IMR-90 (cell line): ENCODE data around the gene ZNF350.

Experiments used
- CEBPB ChIP-seq: IDR thresholded peaks from 2 replicates; pipeline ENCODE4 v1.6.1; 2012; ENCODE audit warnings: low read depth, low read length, improper control_type of control experiment
- CTCF ChIP-seq: conservative IDR thresholded peaks from 2 replicates; pipeline ENCODE4 v1.5.1; 2012; ENCODE audit warnings: mild to moderate bottlenecking, low read depth, low read length, improper control_type of control experiment
- MAFK ChIP-seq: IDR thresholded peaks from 2 replicates; pipeline ENCODE4 v1.6.1; 2012; ENCODE audit warnings: low read depth, low read length, improper control_type of control experiment
- MAZ ChIP-seq: IDR thresholded peaks from 2 replicates; pipeline ENCODE4 v1.6.1; 2012; ENCODE audit warnings: low read depth, mild to moderate bottlenecking, low read length, improper control_type of control experiment, moderate library complexity, borderline replicate concordance
- MXI1 ChIP-seq: IDR thresholded peaks from 2 replicates; pipeline ENCODE4 v1.6.1; 2012; ENCODE audit warnings: low read depth, mild to moderate bottlenecking, low read length, moderate library complexity, borderline replicate concordance
- POLR2A ChIP-seq: IDR thresholded peaks from 2 replicates; pipeline ENCODE4 v1.6.1; 2012; ENCODE audit warnings: mild to moderate bottlenecking, low read depth, low read length
- RAD21 ChIP-seq: IDR thresholded peaks from 2 replicates; pipeline ENCODE4 v1.6.1; 2012; ENCODE audit warnings: low read length, improper control_type of control experiment
- RFX5 ChIP-seq: IDR thresholded peaks from 2 replicates; pipeline ENCODE4 v1.8.0; 2012; ENCODE audit warnings: low read depth, mild to moderate bottlenecking, low read length, moderate library complexity
- SMC3 ChIP-seq: fragments of 150-350 bp; IDR thresholded peaks from 2 replicates; pipeline ENCODE4 v1.6.1; 2016; ENCODE audit warnings: low read depth, mild to moderate bottlenecking, antibody characterized with exemption, low read length, moderate library complexity
- USF2 ChIP-seq: fragments of 150-350 bp; IDR thresholded peaks from 2 replicates; pipeline ENCODE4 v1.6.1; 2017; ENCODE audit warnings: mild to moderate bottlenecking, antibody characterized with exemption, low read length, low read depth

GRCh38 chr19:51931921-51932320, 54.7 kb downstream of the ZNF350 start:
- no peak for TF ChIP-seq CEBPB
- TF ChIP-seq CTCF = no peak
- no peak for TF ChIP-seq POLR2A
- TF ChIP-seq RAD21 = no peak
- no peak for TF ChIP-seq RFX5
- TF ChIP-seq MAZ = no peak
- TF ChIP-seq MXI1 = no peak
- no peak for TF ChIP-seq SMC3
- no peak for TF ChIP-seq MAFK
- TF ChIP-seq USF2 = no peak
